ENCODE results near the gene ZNRD2.

The ZNRD2 gene

GRCh38 chr11:65615950-65616574 lies 45.8 kb downstream of the ZNRD2 start:
- H3K4me3 ChIP-seq (ENCODE audit: low read depth, low read length), result peak overlapping the region; percentile 88
- H3K27me3 ChIP-seq (ENCODE audit: control insufficient read depth, insufficient read depth, low read length), result no peaks in the 10 kb centered on the region
- H3K9ac ChIP-seq (ENCODE audit: low read depth, low read length), result 0 out of 2 replicates have a peak overlapping the region, but pooled peaks have one; percentile 28
- peak overlapping the region; percentile 94 for H3K27ac ChIP-seq (ENCODE audit: low read depth, low read length)
- H3K4me1 ChIP-seq (ENCODE audit: control insufficient read depth, insufficient read depth, low read length), result no peaks in the 10 kb centered on the region; the same call in 1 of the 2 replicates
- H3K36me3 ChIP-seq (ENCODE audit: control insufficient read depth, insufficient read depth, low read length), result peaks cover 50% of the 10 kb centered on the region
- no peaks in the 10 kb centered on the region for H3K9me3 ChIP-seq (ENCODE audit: control insufficient read depth, insufficient read depth, low read length)

GRCh38 chr11:65616575-65617001 lies 46.3 kb downstream of the ZNRD2 start:
- Histone ChIP-seq H3K36me3 (ENCODE audit: control insufficient read depth, insufficient read depth, low read length) (peaks cover 55% of the 10 kb centered on the region), H3K27ac (ENCODE audit: low read depth, low read length) (no peak overlapping the region), H3K4me3 (ENCODE audit: low read depth, low read length) (peak overlapping the region; percentile 88), H3K27me3 (ENCODE audit: control insufficient read depth, insufficient read depth, low read length) (no peaks in the 10 kb centered on the region), H3K9ac (ENCODE audit: low read depth, low read length) (0 out of 2 replicates have a peak overlapping the region, but pooled peaks have one; percentile 4), H3K4me1 (ENCODE audit: control insufficient read depth, insufficient read depth, low read length) (no peaks in the 10 kb centered on the region; the same call in 1 of the 2 replicates), H3K9me3 (ENCODE audit: control insufficient read depth, insufficient read depth, low read length) (no peaks in the 10 kb centered on the region)

GRCh38 chr11:65617136-65617850 lies 47.0 kb downstream of the ZNRD2 start:
- H3K36me3 ChIP-seq (ENCODE audit: control insufficient read depth, insufficient read depth, low read length), result peaks cover 59% of the 10 kb centered on the region
- 0 out of 2 replicates have a peak overlapping the region, but pooled peaks have one; percentile 88 for H3K4me3 ChIP-seq (ENCODE audit: low read depth, low read length)

GRCh38 chr11:65617990-65618751 lies 47.9 kb downstream of the ZNRD2 start:
- Histone ChIP-seq H3K9ac (ENCODE audit: low read depth, low read length) (no peak overlapping the region), H3K9me3 (ENCODE audit: control insufficient read depth, insufficient read depth, low read length) (no peaks in the 10 kb centered on the region), H3K27me3 (ENCODE audit: control insufficient read depth, insufficient read depth, low read length) (no peaks in the 10 kb centered on the region), H3K4me3 (ENCODE audit: low read depth, low read length) (no peak overlapping the region), H3K4me1 (ENCODE audit: control insufficient read depth, insufficient read depth, low read length) (no peaks in the 10 kb centered on the region), H3K27ac (ENCODE audit: low read depth, low read length) (no peak overlapping the region), H3K36me3 (ENCODE audit: control insufficient read depth, insufficient read depth, low read length) (peaks cover 58% of the 10 kb centered on the region)

More at GRCh38 chr11:65617136-65617850, 47.0 kb downstream of the ZNRD2 start:
- Histone ChIP-seq H3K9me3 (ENCODE audit: control insufficient read depth, insufficient read depth, low read length) (no peaks in the 10 kb centered on the region), H3K9ac (ENCODE audit: low read depth, low read length) (no peak overlapping the region), H3K27me3 (ENCODE audit: control insufficient read depth, insufficient read depth, low read length) (no peaks in the 10 kb centered on the region), H3K27ac (ENCODE audit: low read depth, low read length) (no peak overlapping the region), H3K4me1 (ENCODE audit: control insufficient read depth, insufficient read depth, low read length) (no peaks in the 10 kb centered on the region)

- Histone ChIP-seq H3K9me3 (ENCODE audit: control insufficient read depth, insufficient read depth, low read length) (no peaks in the 10 kb centered on the region), H3K9ac (ENCODE audit: low read depth, low read length) (no peak overlapping the region), H3K36me3 (ENCODE audit: control insufficient read depth, insufficient read depth, low read length) (peaks cover 64% of the 10 kb centered on the region)
Observed at GRCh38 chr11:65618763-65619162, 48.5 kb downstream of the ZNRD2 start.

GRCh38 chr11:65619281-65619928 lies 49.1 kb downstream of the ZNRD2 start:
- Histone ChIP-seq H3K27ac (ENCODE audit: low read depth, low read length) (no peak overlapping the region), H3K36me3 (ENCODE audit: control insufficient read depth, insufficient read depth, low read length) (peaks cover 70% of the 10 kb centered on the region), H3K9ac (ENCODE audit: low read depth, low read length) (no peak overlapping the region), H3K4me1 (ENCODE audit: control insufficient read depth, insufficient read depth, low read length) (no peaks in the 10 kb centered on the region), H3K4me3 (ENCODE audit: low read depth, low read length) (no peak overlapping the region), H3K27me3 (ENCODE audit: control insufficient read depth, insufficient read depth, low read length) (no peaks in the 10 kb centered on the region), H3K9me3 (ENCODE audit: control insufficient read depth, insufficient read depth, low read length) (no peaks in the 10 kb centered on the region)

More at GRCh38 chr11:65618763-65619162, 48.5 kb downstream of the ZNRD2 start:
- no peaks in the 10 kb centered on the region for H3K27me3 ChIP-seq (ENCODE audit: control insufficient read depth, insufficient read depth, low read length)
- no peak overlapping the region for H3K4me3 ChIP-seq (ENCODE audit: low read depth, low read length)
- no peaks in the 10 kb centered on the region for H3K4me1 ChIP-seq (ENCODE audit: control insufficient read depth, insufficient read depth, low read length)
- no peak overlapping the region for H3K27ac ChIP-seq (ENCODE audit: low read depth, low read length)

GRCh38 chr11:65620666-65621065 lies 50.4 kb downstream of the ZNRD2 start:
- H3K27ac ChIP-seq (ENCODE audit: low read depth, low read length), result no peak overlapping the region
- H3K9me3 ChIP-seq (ENCODE audit: control insufficient read depth, insufficient read depth, low read length), result no peaks in the 10 kb centered on the region
- peaks cover 81% of the 10 kb centered on the region for H3K36me3 ChIP-seq (ENCODE audit: control insufficient read depth, insufficient read depth, low read length)
- no peak overlapping the region for H3K4me3 ChIP-seq (ENCODE audit: low read depth, low read length)
- no peaks in the 10 kb centered on the region for H3K27me3 ChIP-seq (ENCODE audit: control insufficient read depth, insufficient read depth, low read length)
- H3K4me1 ChIP-seq (ENCODE audit: control insufficient read depth, insufficient read depth, low read length), result no peaks in the 10 kb centered on the region
- no peak overlapping the region for H3K9ac ChIP-seq (ENCODE audit: low read depth, low read length)

GRCh38 chr11:65621460-65621859 lies 51.2 kb downstream of the ZNRD2 start:
- no peaks in the 10 kb centered on the region for H3K9me3 ChIP-seq (ENCODE audit: control insufficient read depth, insufficient read depth, low read length)
- no peaks in the 10 kb centered on the region for H3K27me3 ChIP-seq (ENCODE audit: control insufficient read depth, insufficient read depth, low read length)
- H3K36me3 ChIP-seq (ENCODE audit: control insufficient read depth, insufficient read depth, low read length), result peaks cover 89% of the 10 kb centered on the region
- no peaks in the 10 kb centered on the region for H3K4me1 ChIP-seq (ENCODE audit: control insufficient read depth, insufficient read depth, low read length)
- H3K4me3 ChIP-seq (ENCODE audit: low read depth, low read length), result no peak overlapping the region
- no peak overlapping the region for H3K27ac ChIP-seq (ENCODE audit: low read depth, low read length)
- H3K9ac ChIP-seq (ENCODE audit: low read depth, low read length), result no peak overlapping the region
